Islet of Langerhans (tissue), 1 donor: ENCODE results near the gene ZKSCAN5.
"Not testable (repeated sequence)": the region's sequence is repeated elsewhere in the genome, so short reads cannot be mapped to it uniquely, and the experiment has no call there.

Source experiments
- FAIRE-seq: peaks from one replicate; lab custom pipeline; 2011; peaks lifted over from hg19 to GRCh38; lab: Jason Lieb, UNC

Gene ZKSCAN5

GRCh38 chr7:99554939-99555338 is 50.5 kb downstream of the ZKSCAN5 start:
- no peak for FAIRE-seq

- no peak for FAIRE-seq
Observed at GRCh38 chr7:99557196-99557607, 52.7 kb downstream of the ZKSCAN5 start.

DNA sequence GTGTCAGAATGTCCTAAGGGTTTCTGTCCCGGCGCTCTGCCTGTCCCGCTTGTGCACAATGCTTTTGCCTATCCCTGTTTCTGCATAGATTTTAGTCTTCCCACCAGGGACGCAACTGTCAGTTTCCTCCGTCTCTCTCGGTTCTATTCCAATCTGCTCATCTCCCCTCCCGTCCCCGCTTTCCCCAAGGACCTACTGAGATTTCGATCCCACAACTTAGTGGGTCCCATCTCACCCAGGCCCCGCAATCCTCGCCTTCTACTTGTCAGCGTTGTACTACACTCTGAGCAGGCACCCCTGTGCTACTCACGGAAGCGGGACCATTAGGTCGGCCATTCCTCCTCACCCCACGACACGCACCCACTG is 53.5 kb downstream of the ZKSCAN5 start:
- no peak for FAIRE-seq

DNA sequence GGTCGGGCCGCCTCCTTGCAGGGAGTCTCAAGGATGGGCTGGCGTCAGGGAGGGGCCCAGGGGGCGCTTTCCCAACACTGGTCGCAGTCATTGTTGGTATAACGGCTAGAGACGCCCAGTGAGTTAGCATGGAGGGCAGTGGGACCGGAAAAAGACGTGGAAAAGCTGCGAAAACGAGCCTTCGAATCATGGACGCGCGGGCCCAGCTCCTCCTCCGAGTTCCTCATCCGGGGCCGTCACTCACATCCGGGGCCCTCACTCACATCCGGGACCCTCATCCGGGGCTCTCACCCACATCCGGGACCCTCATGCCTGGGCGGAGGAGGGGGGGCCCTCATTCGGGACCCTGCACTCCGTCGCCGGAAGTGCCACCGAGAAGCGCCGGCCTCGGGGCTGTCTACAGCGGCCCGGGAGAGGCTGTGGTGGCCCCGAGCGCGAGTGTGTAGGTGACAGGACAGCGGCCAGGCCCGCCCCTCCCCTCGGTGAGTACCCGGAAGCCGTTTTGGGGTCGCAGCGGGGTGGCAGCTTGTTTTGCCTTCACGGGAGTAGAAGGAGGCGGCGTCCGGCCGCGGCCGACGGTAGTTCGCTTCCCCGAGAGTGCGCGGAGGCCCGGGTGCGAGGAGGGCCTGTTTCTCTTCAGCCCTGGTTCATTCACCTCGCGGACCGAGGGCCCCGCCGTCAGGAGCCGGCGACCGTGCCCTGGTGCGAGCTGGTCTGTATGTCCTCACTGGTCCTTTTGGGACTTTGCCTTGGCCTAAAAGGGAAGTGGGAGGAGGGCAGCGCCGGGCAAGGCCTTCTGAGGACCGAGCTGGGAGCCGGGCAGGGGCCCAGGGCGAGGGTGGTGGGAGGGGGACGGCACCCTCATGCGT is 54.1 kb downstream of the ZKSCAN5 start, which contains the start of gene ZNF655:
TSS of gene ZNF655 (plus strand) at position 337 of the 869 bp plus-strand sequence. CDS start 1,918 bp downstream, outside the sequence.
- no peak for FAIRE-seq

- FAIRE-seq = no peak
Observed at GRCh38 chr7:99559175-99559915, 54.9 kb downstream of the ZKSCAN5 start.

GRCh38 chr7:99560834-99561736 is 56.6 kb downstream of the ZKSCAN5 start:
- no peak for FAIRE-seq

GRCh38 chr7:99561737-99562051 is 57.2 kb downstream of the ZKSCAN5 start:
- FAIRE-seq = no peak

GRCh38 chr7:99562114-99562784 is 57.8 kb downstream of the ZKSCAN5 start:
- FAIRE-seq = no peak

DNA sequence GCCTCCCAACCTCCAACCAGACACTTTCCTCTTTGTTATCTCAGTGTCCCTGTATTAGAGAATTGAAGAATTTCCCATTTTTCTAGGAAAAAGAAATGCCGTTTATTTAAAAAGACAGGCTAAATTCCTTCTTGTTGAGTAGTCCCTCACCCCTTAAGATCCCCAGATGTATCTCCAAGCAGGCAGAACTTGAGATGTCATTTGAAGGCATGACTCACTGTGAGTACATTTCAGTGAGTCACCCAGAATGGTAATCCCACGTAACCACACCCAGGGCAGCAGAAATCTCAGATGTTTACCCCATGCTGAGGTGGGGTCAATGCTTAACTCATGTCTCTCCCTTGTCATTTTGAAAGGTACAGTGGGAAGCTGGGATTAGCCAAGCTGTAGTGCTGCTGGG is 58.4 kb downstream of the ZKSCAN5 start:
- peak; percentile 53 for FAIRE-seq

DNA sequence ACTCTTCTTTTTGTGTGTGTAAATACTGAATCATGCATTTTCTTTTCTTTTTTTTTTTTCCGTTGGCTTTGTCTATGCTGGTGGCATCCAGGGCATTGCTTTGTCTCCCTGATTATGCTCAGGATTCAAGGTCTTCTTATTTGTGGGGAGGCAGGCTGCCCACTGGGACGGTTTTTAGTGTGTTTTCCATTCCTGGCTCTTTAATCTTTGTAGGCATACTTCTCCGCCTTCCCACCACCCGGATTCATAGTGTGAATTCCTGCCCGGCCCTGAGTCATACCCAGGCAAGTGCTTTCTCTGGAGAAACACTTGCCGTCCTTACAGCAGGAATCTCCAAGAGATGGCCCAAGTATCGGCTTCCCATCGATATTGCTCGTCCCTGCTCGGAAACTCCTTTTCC is 59.2 kb downstream of the ZKSCAN5 start:
- no peak for FAIRE-seq

GRCh38 chr7:99568770-99569169 is 64.3 kb downstream of the ZKSCAN5 start:
- FAIRE-seq = not testable (repeated sequence)

DNA sequence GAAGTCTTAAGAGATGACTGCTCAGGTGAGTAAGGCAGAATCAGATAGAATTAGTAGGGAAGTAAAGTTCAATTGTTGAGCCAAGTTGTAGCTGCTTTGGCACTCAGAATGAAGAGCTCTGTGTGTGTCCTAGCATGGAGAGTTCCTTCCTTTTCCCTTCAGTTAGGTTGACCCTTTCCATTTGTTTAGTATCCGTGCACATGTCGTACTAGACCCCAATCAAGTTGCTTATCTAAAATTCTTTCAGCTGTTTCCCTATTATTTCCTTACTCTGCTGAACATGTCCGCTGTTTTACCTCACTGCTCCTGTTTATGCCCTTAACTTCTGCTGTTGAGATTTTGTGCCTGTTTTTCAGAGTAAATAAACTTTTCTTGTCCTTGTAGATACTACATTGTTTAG is 67.3 kb downstream of the ZKSCAN5 start:
- no peak for FAIRE-seq

GRCh38 chr7:99573257-99573656 is 68.8 kb downstream of the ZKSCAN5 start:
- no peak for FAIRE-seq

- no peak for FAIRE-seq
Observed at GRCh38 chr7:99576251-99576650, 71.8 kb downstream of the ZKSCAN5 start.

DNA sequence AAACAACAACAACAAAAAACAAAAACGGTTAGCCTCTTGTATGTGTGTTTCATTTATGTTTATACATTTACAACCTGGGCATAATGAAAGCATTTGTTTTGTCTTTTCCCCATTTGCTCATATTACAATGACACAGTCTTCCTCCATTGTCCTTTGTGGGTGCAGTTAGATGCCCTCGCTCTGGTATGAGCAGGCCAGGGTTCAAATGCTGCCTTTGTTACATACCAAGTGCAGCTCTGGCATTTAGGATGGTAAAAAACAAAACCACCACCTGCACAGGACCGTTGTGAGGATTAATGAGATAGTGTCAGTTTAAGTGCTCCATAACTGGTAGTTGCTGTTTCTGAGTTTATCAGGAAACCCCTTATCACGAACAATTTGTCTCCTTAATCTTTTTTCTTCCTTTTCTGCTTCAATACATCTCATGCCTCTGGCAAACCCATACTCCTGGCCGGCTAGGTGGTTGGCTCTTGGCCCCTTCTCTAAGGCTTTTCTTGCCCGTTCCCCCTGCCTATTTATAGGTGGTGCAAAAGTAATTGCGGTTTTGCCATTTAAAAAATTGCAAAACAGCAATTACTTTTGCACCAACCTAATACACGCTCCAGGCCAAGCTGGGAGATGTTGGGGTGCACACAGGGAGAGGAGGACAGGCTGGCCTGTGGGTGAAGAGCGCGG is 75.0 kb downstream of the ZKSCAN5 start:
- no peak for FAIRE-seq

DNA sequence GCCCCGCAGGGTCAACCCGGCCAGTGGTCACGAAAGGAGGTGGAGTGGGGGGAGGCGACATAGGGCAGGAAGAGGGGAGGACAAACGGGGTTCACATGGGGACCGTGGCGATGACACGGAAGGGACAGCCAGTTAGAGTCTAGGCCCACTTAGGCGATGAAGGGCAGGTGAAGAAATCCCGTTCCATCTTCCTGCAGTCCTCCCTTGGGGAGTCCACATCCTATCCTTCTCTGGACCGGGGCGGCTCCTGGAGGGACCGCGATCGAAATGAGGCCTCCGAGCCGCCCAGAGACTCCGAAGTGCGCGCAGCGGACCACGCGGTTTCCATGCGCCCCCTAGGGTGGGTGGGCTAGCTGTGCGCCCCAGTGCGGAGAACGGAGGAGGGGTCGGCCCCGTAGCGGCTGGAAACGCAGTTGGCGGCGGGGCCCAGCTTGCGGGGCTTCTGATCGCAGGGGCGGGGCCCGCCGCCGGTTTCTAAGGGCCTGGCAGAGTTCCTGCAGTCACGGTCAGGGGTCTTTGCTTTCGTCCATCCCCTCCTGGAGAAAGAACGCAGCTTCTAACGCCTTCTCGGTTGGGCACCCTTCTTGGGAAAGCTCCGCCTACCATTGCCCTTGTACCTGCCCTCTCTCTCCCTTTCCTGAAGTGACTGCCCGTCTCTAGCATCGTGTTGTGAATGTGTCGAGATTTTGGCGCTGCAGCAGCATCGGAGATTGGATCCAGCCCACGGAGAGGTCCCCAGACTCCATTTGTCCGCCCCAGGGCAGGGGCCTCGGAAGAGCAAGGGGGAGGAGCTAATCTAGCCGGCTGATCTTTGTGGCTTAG is 75.7 kb downstream of the ZKSCAN5 start:
- no peak for FAIRE-seq

- FAIRE-seq = not testable (repeated sequence)
Observed at GRCh38 chr7:99580778-99581332, 76.4 kb downstream of the ZKSCAN5 start.
